PC-3 (cell line): Measurements from ENCODE around the gene RGS7.

ENCODE experiments used
- EZH2 ChIP-seq: fragments of 300-600 bp; sonication (generic); IDR thresholded peaks from one replicate; pipeline ENCODE4 v1.6.1; 2017; ENCODE audit warnings: antibody characterized with exemption, mild to moderate bottlenecking, low read length; ENCODE audit not compliant: unreplicated experiment
- TF ChIP-seq, protein P1 (sequence below): fragments of 300-600 bp; sonication (generic); conservative IDR thresholded peaks from 2 replicates; pipeline ENCODE4 v1.5.1; 2017; ENCODE audit warnings: antibody characterized with exemption, low read depth, mild to moderate bottlenecking, low read length

DNA sequence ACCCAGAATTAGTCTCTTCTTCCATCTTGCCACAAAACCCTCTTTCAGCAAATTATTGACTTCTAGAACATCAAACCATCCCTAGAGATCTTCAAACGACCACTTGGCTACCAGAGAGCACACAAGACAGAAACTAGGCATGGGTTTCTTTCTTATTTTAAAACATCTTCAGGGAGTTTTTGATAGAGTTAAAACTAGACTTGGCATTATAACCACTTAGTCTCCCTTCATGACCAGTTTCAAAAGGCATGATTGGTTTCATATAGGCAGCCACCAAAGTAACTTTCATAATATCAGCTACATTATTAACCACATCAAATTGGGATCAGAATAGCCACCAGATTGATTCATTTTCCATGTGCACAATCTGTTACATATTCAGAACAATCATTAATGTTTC lies 376.7 kb downstream of the RGS7 start:
- TF ChIP-seq, protein P1, sequence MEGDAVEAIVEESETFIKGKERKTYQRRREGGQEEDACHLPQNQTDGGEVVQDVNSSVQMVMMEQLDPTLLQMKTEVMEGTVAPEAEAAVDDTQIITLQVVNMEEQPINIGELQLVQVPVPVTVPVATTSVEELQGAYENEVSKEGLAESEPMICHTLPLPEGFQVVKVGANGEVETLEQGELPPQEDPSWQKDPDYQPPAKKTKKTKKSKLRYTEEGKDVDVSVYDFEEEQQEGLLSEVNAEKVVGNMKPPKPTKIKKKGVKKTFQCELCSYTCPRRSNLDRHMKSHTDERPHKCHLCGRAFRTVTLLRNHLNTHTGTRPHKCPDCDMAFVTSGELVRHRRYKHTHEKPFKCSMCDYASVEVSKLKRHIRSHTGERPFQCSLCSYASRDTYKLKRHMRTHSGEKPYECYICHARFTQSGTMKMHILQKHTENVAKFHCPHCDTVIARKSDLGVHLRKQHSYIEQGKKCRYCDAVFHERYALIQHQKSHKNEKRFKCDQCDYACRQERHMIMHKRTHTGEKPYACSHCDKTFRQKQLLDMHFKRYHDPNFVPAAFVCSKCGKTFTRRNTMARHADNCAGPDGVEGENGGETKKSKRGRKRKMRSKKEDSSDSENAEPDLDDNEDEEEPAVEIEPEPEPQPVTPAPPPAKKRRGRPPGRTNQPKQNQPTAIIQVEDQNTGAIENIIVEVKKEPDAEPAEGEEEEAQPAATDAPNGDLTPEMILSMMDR, result no peak
- no peak for TF ChIP-seq EZH2
